CD4-positive, alpha-beta T cell (primary cell): Measurements from ENCODE around the gene PRKAR1B. TPM values are rescaled to one million over a fixed set of nuclear protein-coding genes. Genes with fewer than 3 reads are reported as not detected.

Experiments
- ATAC-seq: fragments of 200-7000 bp; cut with Tn5 transposase; one replicate; pipeline ENCODE4 v1.10.0; 2022; ENCODE audit warnings: mild to moderate bottlenecking; ENCODE audit not compliant: poor library complexity
- CTCF ChIA-PET: fragments of 350-600 bp; sonication (Branson Sonifier 250); formaldehyde crosslinking; loops from one replicate; lab custom pipeline; 2021; ENCODE audit warnings: antibody characterized with exemption, inconsistent platforms; lab: Charles Lee
- POLR2A ChIA-PET: fragments of 350-600 bp; sonication (Branson Sonifier 250); formaldehyde crosslinking; loops from one replicate; lab custom pipeline; 2021; ENCODE audit warnings: antibody characterized with exemption, inconsistent platforms; lab: Charles Lee
- DNase-seq, 14 experiments: peaks; one replicate each; pipeline ENCODE4 v3.0.0-alpha.2; 2013 to 2020; ENCODE audit warnings: mixed read lengths in 2 of 14
- H3K27ac ChIP-seq, 2 donors: one replicate each; pipeline versions ENCODE4 v1.5.1 to v1.7.0; 2013; ENCODE audit warnings: low read length in 2 of 2, low read depth in 1 of 2, mild to moderate bottlenecking in 1 of 2
- H3K27me3 ChIP-seq, 2 experiments: 1 replicate in 1 of 2; 2 replicates in 1 of 2; pipeline versions ENCODE4 v1.6.1 to v1.7.0; 2013; ENCODE audit warnings: low read length in 2 of 2, control low read depth in 1 of 2, mild to moderate bottlenecking in 1 of 2, moderate library complexity in 1 of 2; ENCODE audit not compliant: insufficient read depth in 2 of 2, control insufficient read depth in 1 of 2
- H3K36me3 ChIP-seq: one replicate; pipeline ENCODE4 v1.6.1; 2013; ENCODE audit warnings: low read length, control low read depth; ENCODE audit not compliant: insufficient read depth
- H3K4me1 ChIP-seq: one replicate; pipeline ENCODE4 v1.6.1; 2013; ENCODE audit warnings: low read length, control low read depth; ENCODE audit not compliant: insufficient read depth
- H3K4me3 ChIP-seq: one replicate; pipeline ENCODE4 v1.5.1; 2013; ENCODE audit warnings: mild to moderate bottlenecking, low read length, moderate library complexity
- H3K9me3 ChIP-seq, 2 experiments: 1 replicate in 1 of 2; 2 replicates in 1 of 2; pipeline versions ENCODE4 v1.6.1 to v1.7.0; 2013; ENCODE audit warnings: low read length in 2 of 2, mild to moderate bottlenecking in 2 of 2, control low read depth in 1 of 2, moderate library complexity in 1 of 2; ENCODE audit not compliant: control insufficient read depth in 1 of 2, insufficient read depth in 1 of 2
- H3K27ac Mint-ChIP-seq: one replicate; pipeline ENCODE4 v1.8.0; 2020; ENCODE audit warnings: mixed read lengths
- H3K27me3 Mint-ChIP-seq: one replicate; pipeline ENCODE4 v1.8.0; 2021; ENCODE audit warnings: mixed read lengths
- H3K36me3 Mint-ChIP-seq: one replicate; pipeline ENCODE4 v1.8.0; 2021; ENCODE audit warnings: low read depth, mixed read lengths
- H3K4me1 Mint-ChIP-seq: one replicate; pipeline ENCODE4 v1.8.0; 2021; ENCODE audit warnings: low read depth, mixed read lengths
- H3K4me3 Mint-ChIP-seq: one replicate; pipeline ENCODE4 v1.8.0; 2020; ENCODE audit warnings: mild to moderate bottlenecking, mixed read lengths
- H3K9me3 Mint-ChIP-seq: one replicate; pipeline ENCODE4 v1.8.0; 2020; ENCODE audit warnings: mixed read lengths
- intact Hi-C, 2 experiments: fragments of 100-400 bp; cut with DNase I in 1 of 2; cut with micrococcal nuclease in 1 of 2; formaldehyde crosslinking; loops; one replicate each; pipeline versions ENCODE4 v1.15.1 to v1.9.0; 2023 to 2025; cut with DNase I, micrococcal nuclease
- total RNA-seq, 174 experiments: library from RNA in 2 of 174; stranded (reverse) in 2 of 174; gene quantifications; one replicate each; pipeline ENCODE4 v1.2.3 and lab custom pipeline; 2021 to 2026
- TF ChIP-seq, protein P1 (sequence below): fragments of 200-600 bp; IDR thresholded peaks from one replicate; pipeline ENCODE4 v1.8.0; 2022; ENCODE audit warnings: antibody characterized with exemption, mild to moderate bottlenecking

The PRKAR1B gene
- total RNA-seq, 2 experiments from 2014 or later = 18.8 to 19.5 TPM

DNA sequence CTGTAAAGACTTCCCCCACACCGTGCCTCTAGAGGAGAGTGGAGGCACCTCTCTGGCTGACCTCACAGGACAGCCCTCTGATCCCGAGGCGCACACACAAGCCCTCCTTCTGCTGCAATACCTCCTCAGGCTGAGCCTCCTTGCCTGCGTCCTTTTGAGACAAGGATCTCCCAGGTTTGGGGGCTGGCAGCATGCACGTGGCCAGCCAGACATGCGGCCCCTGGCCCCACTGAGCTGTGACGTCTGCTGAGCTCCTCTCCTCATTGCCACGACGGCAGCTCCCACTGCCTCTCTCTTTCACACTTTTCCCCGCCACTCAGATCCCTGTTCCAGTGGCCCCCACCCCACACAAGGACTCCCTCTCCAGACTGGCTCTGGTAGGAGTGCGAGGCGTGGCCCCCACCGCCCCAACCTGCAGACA, 12.8 kb downstream of the PRKAR1B start:
- ChIA-PET POLR2A (no interaction called here), CTCF (no interaction called here)
- Mint-ChIP-seq H3K9me3 (no peaks in the 10 kb centered on the region), H3K27ac (peak overlapping the region; percentile 80), H3K27me3 (no peaks in the 10 kb centered on the region), H3K4me3 (peak overlapping the region; percentile 90), H3K36me3 (no peaks in the 10 kb centered on the region), H3K4me1 (peaks cover 13% of the 10 kb centered on the region)
- no peak for ATAC-seq
- H3K4me3 ChIP-seq = no peak overlapping the region
- intact Hi-C loops = no loop called here
- peaks cover 0 to 4% of the 10 kb centered on the region in 2 experiments for H3K27me3 ChIP-seq
- no peak for DNase-seq
- H3K9me3 ChIP-seq = no peaks in the 10 kb centered on the region
- no peak overlapping the region for H3K27ac ChIP-seq
- TF ChIP-seq, protein P1, sequence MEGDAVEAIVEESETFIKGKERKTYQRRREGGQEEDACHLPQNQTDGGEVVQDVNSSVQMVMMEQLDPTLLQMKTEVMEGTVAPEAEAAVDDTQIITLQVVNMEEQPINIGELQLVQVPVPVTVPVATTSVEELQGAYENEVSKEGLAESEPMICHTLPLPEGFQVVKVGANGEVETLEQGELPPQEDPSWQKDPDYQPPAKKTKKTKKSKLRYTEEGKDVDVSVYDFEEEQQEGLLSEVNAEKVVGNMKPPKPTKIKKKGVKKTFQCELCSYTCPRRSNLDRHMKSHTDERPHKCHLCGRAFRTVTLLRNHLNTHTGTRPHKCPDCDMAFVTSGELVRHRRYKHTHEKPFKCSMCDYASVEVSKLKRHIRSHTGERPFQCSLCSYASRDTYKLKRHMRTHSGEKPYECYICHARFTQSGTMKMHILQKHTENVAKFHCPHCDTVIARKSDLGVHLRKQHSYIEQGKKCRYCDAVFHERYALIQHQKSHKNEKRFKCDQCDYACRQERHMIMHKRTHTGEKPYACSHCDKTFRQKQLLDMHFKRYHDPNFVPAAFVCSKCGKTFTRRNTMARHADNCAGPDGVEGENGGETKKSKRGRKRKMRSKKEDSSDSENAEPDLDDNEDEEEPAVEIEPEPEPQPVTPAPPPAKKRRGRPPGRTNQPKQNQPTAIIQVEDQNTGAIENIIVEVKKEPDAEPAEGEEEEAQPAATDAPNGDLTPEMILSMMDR = no peak
- peaks cover 13% of the 10 kb centered on the region for H3K4me1 ChIP-seq
- H3K36me3 ChIP-seq = no peaks in the 10 kb centered on the region

GRCh38 chr7:713488-714230, 13.4 kb downstream of the PRKAR1B start:
- Histone ChIP-seq H3K4me3 (no peak overlapping the region), H3K36me3 (no peaks in the 10 kb centered on the region), H3K27me3 (peaks cover 0 to 4% of the 10 kb centered on the region in 2 experiments), H3K4me1 (peaks cover 13% of the 10 kb centered on the region), H3K27ac (no peak overlapping the region), H3K9me3 (no peaks in the 10 kb centered on the region)
- H3K27me3 Mint-ChIP-seq = no peaks in the 10 kb centered on the region
- TF ChIP-seq, protein P1 = no peak
- H3K4me1 Mint-ChIP-seq = peaks cover 13% of the 10 kb centered on the region
- no peak for ATAC-seq
- POLR2A ChIA-PET = interaction anchor here (1.3 to 2.2 kb wide), 2 partner anchors 10 to 12 kb away, joined by 3 to 5 read pairs; no protein-coding TSS in a partner anchor
- intact Hi-C loops = no loop called here
- H3K36me3 Mint-ChIP-seq = no peaks in the 10 kb centered on the region
- H3K4me3 Mint-ChIP-seq = peak overlapping the region; percentile 90
- DNase-seq = no peak
- CTCF ChIA-PET = no interaction called here
- peak overlapping the region; percentile 80 for H3K27ac Mint-ChIP-seq
- H3K9me3 Mint-ChIP-seq = no peaks in the 10 kb centered on the region

- intact Hi-C loops = no loop called here
- ATAC-seq (no peak), DNase-seq (no peak)
- H3K36me3 ChIP-seq = no peaks in the 10 kb centered on the region
- no peaks in the 10 kb centered on the region for H3K27me3 Mint-ChIP-seq
- TF ChIP-seq, protein P1 = no peak
- no peaks in the 10 kb centered on the region for H3K9me3 Mint-ChIP-seq
- POLR2A ChIA-PET = interaction anchor here (1.0 to 2.2 kb wide), 3 partner anchors 10 to 112 kb away, joined by 3 to 5 read pairs (median 3); no protein-coding TSS in a partner anchor
- H3K27ac Mint-ChIP-seq = peak overlapping the region; percentile 80
- no peak overlapping the region for H3K27ac ChIP-seq
- peak overlapping the region; percentile 90 for H3K4me3 Mint-ChIP-seq
- H3K4me3 ChIP-seq = no peak overlapping the region
- H3K36me3 Mint-ChIP-seq = peaks cover under 1% of the 10 kb centered on the region
- H3K4me1 Mint-ChIP-seq = peaks cover 13% of the 10 kb centered on the region
- CTCF ChIA-PET = no interaction called here
- H3K27me3 ChIP-seq = peaks cover 0 to 4% of the 10 kb centered on the region in 2 experiments
- H3K4me1 ChIP-seq = peaks cover 13% of the 10 kb centered on the region
- no peaks in the 10 kb centered on the region for H3K9me3 ChIP-seq
These were observed 14.0 kb downstream of the PRKAR1B start for GRCh38 chr7:713139-713457.
